NCI-H1092 treated with DMSO at 0.1 percent for 48 hours (cell line): ENCODE measurements around the gene AKT2.
"Not testable (repeated sequence)": the region's sequence is repeated elsewhere in the genome, so short reads cannot be mapped to it uniquely, and the experiment has no call there.

Experiments used
- DNase-seq: peaks from one replicate; lab custom pipeline; 2025; lab: John Stamatoyannopoulos, UW

The AKT2 gene

DNA sequence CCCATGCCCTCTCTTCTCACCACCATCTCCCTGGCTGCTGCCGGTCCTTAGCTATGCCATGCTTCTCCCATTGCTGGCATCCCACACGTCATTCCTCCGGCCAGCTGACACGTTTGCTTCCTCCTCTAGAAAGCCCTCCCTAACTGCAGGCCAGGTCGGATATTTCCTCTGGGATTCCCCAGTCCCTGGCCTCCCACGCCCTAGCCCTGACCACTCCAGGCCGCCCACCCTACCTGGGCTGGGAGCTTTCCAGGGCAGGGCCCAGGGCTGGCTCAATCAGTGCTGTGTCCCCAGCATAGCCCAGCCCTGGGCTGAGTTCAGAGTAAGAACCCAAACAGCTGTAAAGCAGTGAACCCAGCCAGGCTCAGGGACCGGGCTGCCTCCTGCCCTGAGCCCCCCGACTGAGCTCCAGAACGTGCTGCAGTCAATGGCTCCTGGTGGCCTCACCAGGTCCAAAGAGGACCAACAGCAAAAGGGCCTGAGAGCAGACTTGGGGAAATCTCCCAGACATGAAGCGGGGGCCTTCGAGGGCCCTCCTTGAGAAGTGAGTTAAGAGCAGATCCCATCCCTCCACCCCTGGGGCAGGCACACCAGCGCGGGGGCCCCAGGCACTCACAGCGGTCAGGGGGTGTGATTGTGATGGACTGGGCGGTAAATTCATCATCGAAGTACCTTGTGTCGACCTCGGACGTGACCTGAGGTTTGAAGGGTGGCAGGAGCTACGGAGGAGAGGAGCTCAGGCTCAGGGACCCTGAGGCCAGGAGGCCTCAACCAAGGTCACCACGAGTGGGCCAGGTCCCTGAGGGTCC lies 50.5 kb downstream of the AKT2 start:
- no peak for DNase-seq

DNA sequence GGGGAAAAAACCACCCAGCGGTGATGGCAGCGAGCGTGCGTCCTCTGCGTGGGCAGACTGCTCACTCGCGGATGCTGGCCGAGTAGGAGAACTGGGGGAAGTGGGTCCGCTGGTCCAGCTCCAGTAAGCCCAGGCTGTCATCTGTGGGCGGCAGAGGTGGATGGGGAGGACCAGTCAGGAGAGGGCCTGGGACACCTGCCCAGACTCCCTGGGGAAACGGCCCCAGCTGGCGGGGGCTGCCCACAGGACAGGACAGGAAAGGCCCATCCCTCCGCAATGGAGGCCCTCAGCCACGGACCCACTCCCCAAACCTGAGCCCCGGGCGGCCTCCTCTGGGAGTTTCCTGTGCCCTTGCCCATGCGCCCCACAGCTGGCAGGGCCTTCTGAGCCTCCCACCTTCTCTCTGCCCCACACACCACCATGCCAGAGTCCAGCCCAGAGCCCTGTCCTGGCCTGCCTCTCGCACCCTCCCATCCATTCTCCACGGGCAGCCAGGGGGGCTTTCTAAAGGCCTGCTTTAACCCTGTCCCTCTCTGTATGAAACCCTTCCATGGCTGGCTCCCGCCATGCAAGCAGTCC lies 51.2 kb downstream of the AKT2 start:
- DNase-seq = no peak

DNA sequence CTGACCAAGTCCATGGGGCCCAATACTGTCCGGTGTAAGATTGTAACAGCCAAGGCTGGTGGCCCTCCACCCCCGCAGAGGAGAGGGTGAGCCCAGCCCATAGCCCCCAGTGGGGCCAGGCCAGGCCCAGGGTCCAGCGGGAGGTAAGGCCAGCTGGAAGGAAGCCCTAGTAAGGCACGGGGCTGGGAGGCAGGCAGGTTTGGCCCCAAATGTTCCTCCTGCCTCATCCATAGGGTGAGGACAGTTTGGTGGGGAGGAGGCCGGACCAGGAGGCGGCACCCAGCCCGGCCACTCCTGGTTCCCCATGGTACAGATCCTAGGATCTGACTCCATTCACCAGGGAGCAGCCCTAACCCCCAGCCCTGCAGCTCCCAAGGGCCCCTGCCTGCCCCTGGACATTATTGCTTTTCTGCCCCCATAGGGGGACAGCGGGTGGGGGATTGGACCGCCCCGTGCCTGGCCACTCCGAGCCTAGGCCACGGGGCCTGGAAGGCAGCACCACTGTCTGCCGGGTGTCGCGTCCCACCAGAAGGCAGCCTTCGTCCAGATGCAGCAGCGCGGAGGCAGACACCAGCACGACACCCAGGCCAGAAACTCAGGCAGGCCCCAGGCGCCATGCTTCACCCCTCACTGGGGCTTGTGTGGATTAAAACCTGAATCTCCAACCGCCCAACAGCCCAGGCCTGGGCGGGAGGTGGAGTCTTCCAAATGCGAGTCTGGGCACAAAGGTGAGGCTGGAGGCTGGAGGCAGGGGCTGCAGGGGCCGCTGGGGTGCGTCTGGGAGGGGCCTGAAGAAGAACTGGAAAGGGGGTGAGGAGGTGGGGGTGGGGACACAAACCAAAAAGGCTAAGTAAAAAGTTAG lies 52.0 kb downstream of the AKT2 start:
- DNase-seq = no peak

DNA sequence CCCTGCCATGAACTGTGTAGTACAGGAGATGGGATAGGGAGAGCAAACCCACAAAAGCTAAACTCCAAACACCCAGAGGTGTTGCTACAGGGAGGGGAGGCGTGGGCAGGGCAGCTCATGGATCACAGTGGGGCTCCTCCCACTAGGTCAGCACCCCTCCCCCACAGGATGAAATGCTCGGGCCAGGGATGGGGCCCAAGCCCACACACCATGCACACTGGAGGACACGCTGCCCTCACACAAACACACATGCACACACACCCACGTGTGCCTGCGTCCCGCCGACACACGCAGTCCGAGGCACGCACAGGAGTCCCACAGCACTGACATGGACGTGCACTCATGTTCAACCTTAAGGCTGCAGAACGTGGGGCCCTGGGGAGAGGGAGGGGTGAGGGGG lies 52.7 kb downstream of the AKT2 start:
- DNase-seq = no peak

DNA sequence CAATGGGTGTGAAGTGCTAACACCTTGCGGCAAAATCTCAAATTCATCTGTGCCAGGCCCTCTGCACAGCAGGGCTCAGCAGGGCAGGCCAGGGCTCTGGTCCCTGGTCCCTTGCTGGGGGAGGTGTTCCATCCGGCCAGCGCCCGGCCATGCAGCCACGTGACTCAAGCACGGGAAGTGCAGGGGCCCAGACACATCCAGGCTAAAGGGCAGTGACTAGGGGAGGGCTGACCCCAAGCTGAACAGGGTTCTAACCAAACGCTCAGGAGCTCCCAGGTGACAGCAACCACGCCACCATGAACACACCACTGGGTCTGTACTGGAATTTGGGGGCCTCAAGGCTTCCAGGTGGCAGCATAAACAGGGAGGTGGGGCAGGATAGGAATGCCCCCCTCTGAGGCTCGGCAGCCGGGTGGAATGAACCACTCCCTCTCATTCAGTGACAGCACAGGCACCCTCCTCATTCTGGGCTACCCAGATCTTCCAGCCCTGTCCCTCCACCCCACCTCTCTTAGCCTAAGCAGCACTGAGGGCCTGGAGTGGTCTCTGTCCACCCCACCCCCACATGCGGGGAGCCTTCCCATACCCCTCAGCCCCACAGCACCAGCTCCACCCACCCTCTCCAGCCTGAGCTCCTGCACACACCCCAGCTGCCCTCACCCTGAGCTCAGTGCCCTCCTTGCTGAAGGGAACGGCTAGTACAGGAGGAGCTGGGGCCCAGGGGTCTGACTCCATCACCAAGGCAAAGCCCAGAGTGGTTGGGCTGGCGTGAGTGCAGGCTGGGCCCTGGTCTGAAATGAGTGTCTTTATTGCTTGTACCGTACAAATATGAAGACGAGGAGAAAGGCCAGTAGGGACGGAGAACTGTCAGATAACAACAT lies 53.4 kb downstream of the AKT2 start:
- no peak for DNase-seq

DNA sequence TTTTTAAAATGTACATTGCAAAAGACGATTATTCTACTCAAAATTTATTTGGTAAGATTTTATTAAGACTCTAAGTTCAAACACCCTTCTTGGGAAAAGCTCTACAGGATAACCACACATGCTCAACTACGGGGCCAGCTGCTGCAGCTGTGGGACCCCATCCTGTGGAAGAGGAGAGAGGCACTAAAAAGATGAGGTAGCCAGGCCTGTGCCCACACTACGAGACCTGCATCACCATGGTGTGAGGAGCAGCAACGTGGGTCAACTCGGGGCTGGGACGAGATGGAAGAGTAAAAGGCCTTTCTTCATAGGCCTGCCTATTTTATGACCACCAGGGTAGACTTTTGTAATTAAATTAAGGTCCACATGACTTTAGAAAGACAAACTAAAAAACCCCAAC lies 54.1 kb downstream of the AKT2 start:
- DNase-seq = no peak

DNA sequence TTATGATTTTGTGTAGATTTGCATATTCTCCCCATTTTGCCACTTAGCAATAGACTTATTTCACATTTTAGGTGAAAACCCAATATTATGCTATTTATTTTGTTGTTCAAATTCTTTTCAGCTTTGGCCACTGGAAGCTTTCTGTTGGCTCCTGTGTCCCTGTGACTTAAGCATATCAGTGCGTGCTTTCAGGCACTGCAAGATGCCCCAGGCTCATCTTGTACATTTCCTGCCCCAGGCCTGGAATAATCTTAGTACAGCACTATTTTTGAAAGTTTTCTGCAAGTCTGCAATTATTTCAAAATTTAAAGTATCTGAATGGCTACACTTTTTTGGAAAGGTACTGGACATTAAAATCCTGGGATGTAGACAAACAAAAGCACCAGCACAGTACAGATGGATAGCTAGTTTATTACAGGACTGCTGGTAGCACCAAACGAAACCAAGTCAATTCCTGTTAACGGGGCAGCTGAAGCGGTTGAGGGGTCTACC lies 55.2 kb downstream of the AKT2 start:
- DNase-seq = no peak

DNA sequence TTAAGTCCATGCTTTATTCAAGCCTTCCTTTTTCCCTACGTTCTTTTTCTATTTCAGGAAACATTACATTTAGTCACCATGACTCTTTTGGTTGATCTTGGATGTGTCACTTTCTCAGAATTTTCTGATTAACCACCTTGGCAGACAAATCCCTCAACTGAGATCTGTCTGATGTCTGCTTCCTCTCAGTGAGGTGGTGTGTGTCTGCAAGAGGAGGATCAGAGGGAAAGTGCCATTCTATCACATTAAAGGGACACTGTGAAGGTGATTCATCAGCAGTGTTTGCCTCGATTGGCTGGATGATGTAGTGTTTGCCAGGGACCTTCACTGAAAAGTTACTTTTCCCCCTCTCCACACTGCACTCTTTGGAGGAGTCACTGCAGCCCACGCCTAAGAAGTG lies 55.7 kb downstream of the AKT2 start:
- DNase-seq = no peak

DNA sequence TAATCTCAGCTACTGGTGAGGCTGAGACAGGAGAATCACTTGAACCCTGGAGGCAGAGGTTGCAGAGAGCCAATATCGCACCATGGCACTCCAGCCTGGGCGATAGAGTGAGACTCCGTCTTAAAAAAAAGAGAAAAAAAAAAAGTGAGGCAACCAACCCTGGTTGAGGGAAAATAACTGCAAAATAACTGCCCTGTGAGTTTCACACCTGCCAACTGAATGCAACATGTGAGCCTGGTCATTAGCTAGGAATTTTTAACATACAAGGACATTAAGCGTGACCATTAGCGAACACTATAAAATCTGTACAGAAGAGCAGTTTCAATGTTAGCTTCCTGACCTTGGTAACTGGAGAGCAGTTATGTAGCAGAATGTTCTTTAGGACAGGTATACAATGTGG lies 56.3 kb downstream of the AKT2 start:
- DNase-seq = no peak

DNA sequence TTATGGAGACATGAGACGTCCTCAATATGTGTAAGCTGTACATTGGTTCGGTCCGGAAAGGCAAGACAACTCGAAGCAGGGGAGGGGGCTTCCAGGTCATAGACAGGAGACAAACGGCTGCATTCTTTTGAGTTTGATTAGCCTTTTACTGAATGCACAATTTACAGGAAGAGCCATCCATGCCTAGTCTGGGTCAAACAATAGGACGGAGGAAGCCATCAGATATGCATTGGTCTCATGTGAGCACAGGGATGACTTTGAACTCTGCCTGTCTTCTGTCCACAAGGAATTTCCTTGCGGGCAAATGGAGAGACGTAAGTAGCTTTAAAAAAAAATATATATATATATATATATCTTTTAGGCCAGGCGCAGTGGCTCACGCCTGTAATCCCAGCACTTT lies 56.8 kb downstream of the AKT2 start:
- DNase-seq = no peak

DNA sequence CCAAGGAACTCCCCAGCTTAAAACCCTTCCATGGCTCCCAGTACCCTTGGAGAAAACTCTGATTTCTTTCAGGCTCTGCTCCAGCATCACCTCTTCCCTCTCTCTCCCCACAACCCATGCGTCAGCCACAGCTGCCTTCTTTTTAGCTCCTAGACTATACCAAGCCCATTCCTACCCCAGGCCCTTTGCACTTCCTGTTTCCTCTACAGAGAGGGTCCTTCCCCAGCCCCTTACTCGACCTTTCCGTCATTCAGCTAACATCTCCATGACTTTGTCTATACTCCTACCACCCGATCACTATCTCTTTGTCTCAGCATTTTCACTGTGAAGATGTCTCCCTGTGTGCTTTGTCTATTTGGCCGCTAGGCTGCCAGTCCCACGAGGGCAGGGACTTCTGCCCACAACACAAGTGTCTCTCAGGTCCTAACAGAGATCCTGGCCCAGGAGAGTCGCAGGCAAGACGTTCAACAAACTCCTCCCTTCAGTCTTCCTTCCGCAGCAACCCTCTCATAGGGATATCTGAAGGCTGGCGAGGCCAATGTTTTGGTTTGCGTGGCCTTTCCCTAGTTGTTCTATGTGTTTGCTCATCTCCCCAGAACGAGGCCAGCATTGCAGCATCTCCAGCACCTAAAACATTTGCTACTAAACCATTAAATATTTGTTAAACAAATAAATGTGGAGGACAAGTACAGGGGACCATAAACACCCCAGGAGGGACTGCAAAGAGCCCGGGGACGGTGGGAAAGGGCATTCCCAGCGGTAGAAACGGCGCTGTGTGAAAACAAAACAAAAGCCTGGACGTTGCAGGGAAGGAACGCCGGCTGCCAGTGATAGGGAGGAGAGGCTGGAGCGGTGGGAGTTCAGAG lies 59.5 kb downstream of the AKT2 start:
- DNase-seq = no peak

DNA sequence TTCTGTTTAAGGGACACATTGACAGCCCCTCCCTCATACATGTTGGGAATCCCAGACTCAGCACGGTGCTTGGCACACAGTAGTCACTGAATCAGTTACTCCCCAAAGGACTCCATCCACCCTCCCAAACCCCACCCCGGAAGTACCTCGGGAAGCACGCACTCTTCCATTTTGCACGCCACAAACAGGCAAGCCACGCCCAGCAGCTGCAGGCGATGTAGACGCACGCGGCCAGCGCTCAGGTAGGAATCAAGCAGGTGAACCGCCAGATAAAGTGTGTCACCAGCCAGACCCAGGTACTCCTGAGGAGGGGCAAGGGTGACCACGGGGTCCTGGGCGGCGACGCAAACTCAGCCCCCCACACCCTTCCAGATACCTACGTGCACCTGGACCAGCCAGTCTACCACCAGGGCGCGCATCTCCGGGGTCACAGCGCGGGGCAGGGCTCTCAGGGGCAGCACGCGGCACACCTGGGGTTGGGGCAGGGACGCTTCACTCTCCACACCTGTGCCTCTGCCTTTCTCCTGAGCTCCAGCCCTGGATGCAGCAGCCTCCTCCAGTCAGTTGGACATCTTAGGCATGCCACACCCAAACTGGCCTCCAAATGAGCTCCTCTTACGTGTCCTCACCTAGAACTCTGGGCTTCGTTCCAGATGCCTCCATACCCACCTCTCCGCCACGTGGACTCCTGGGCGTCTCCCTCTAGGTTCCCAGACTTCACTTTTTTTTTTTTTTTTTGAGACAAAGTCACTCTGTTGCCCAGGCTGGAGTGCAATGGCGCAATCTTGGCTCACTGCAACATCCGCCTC lies 60.6 kb downstream of the AKT2 start:
- DNase-seq = no peak

DNA sequence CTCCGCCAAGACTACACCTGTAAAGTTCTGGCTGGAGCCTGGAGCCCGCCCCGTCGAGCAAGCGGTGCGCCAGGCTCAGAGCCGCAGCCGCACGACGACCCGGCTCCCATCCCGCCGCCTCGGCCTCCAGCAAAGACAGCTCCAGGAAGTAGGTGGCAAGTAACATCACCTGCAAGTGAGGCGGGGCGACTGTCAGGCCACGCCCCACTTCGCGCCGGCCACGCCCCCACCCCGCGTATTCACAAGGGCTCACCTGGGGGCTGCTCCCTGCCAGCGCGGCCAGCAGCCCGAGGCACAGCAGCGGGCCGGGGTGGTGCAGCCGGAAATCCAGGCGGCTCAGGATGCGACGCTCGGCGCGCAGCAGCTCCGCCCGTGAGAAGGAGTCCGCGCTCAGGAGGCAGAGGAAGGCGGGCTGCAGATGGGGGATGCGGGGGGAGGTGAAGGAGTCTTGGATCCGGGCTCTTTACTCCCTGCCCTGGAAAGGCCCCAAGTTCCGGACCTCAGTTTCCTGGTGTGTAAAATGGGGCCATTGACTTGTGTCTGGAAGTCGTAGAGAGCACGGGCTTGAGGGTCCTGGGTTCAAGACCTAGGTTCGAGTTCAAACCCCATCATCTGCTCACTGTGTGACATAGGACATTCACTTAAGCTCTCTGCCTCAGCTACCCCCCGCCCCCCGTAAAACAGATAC lies 61.9 kb downstream of the AKT2 start:
- DNase-seq = no peak

DNA sequence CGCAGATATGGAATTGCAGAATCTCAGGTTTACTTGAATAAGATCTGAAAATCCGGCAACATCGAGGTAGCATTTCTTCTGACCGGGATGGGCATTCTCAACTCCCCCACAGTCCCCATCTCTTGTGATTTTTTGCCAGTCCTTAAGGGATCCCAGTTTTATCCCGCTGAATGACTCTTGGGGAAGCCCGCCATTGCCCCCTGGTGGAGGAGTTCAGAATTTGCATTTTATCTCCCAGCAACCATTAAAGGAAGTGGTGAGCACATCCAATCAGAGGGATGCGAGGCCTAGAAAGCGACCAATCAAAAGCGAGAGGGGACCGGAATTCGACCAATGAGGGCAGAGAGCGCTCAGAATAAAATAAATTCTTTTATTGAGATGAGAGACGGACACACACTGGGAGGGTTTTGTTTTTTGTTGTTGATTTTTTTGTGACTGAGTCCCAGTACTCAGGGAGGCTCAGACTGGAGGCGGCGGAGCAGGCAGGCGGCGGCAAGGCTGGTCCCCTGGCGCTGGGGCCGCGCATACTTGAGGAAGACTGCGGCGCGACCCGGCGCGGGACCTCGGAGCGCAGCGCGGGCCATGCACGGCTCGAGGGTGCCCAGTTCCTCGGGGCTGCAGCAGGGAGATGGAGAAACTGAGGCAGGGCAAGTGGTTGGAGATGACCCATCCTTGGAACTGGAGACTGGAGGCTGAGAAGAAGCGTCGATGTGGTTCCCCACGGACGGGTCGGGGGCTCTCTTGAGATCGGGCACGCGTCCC lies 63.1 kb downstream of the AKT2 start:
- DNase-seq = peak; percentile 42

DNA sequence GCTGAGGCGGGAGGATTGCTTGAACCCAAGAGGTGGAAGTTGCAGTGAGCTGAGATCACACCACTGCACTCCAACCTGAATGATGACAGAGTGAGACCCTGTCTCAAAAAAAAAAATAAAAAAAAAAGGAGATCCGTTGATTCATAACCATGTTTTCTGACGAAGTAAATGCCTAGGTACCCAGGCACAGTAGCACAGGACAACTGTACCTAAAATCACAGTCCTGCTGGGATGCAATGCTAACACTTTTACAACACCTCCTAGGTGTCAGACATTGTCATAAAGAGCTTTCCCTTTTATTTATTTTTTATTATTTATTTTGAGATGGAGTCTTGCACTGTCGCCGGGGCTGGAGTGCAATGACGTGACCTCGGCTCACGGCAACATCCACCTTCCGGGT lies 64.5 kb downstream of the AKT2 start:
- no peak for DNase-seq

DNA sequence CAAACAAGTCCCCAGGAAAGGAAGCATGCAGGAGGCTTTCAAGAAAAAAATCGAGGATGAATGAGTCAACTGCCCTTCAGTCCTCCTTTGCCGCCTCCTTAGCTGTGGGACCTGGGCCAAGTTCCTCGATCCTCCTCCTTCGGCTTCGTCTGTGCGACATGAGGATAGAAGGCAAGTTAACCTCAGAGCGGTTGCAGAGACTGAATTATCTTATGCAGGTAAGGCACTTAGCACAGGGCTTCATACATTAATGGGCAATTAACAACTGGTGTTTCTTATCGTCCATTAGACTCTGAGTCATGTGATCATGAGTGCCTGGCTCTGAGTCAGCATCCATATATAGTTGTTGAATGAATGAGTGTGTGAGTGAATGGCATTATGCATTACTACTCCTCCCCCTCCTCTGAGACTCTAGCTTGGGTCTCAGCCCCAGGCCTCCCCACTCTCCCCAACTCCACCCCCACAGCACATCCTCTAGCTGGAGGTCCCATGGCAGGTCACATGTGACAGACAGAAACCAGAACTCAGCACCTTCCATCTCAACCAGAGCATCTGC lies 65.3 kb downstream of the AKT2 start:
- no peak for DNase-seq

DNA sequence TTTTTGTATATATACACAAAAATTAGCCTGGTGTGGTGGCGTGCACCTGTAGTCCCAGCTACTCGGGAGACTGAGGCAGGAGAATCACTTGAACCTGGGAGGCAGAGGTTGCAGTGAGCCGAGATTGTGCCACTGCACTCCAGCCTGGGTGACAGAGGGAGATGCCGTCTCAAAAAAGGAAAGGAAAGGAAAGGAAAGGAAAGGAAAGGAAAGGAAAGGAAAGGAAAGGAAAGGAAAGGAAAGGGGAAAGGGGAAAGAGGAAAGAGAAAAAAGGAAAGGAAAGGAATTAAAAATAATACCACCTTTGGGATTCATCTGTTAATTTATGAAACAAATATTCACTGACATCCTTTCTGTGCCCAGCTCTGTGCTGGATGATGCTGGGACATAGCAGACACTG lies 66.1 kb downstream of the AKT2 start:
- not testable (repeated sequence) for DNase-seq
